GM20000 (cell line): Measurements from ENCODE around the gene COLQ.
"Not testable (repeated sequence)": the region's sequence is repeated elsewhere in the genome, so short reads cannot be mapped to it uniquely, and the experiment has no call there.

Experiments
- DNase-seq: peaks from one replicate; pipeline ENCODE4 v3.0.0; 2012; ENCODE audit warnings: low spot score
- TF ChIP-seq, protein P1 (sequence below): IDR thresholded peaks from 2 replicates; pipeline ENCODE4 v1.5.1; 2012; ENCODE audit warnings: mild to moderate bottlenecking, control low read depth; ENCODE audit errors: extremely low read depth, missing control alignments

The COLQ gene

DNA sequence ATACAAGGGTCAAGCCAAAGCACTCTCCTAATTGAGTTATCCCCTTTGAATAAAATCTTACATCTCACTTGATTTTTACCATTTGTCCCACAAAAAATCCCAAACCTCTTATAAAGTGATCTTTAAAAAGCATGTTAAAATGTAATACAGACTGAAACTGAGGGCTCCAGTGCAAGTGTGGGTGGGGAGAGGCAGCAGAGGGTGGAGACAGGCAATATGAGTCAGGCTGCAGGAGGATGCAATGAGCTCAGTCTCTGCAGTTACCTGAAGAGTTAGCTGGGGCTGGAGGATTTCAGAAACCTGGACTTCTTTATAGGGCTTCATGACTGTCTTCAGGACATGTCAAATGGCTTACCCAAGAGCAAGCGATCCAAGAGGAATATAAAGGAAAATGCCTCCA lies 14.2 kb upstream of the COLQ start:
- peak; percentile 44 for DNase-seq
- TF ChIP-seq, protein P1, sequence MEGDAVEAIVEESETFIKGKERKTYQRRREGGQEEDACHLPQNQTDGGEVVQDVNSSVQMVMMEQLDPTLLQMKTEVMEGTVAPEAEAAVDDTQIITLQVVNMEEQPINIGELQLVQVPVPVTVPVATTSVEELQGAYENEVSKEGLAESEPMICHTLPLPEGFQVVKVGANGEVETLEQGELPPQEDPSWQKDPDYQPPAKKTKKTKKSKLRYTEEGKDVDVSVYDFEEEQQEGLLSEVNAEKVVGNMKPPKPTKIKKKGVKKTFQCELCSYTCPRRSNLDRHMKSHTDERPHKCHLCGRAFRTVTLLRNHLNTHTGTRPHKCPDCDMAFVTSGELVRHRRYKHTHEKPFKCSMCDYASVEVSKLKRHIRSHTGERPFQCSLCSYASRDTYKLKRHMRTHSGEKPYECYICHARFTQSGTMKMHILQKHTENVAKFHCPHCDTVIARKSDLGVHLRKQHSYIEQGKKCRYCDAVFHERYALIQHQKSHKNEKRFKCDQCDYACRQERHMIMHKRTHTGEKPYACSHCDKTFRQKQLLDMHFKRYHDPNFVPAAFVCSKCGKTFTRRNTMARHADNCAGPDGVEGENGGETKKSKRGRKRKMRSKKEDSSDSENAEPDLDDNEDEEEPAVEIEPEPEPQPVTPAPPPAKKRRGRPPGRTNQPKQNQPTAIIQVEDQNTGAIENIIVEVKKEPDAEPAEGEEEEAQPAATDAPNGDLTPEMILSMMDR: no peak

DNA sequence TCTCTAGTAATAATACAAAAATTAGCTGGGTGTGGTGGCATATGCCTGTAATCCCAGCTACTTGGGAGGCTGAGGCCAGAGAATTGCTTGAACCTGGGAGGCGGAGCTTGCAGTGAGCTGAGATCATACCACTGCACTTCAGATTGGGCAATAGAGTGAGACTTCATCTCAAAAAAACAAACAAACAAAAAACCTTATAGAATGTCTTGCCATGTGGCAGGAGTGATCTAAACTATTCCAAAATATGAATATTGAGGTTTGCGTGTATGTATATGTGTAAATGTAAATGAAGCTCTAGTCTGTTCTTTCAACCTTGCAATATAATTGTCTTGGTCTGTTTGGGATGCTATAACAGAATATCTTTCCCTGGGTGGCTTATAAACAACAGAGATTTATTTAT lies 11.1 kb upstream of the COLQ start:
- not testable (repeated sequence) for DNase-seq

DNA sequence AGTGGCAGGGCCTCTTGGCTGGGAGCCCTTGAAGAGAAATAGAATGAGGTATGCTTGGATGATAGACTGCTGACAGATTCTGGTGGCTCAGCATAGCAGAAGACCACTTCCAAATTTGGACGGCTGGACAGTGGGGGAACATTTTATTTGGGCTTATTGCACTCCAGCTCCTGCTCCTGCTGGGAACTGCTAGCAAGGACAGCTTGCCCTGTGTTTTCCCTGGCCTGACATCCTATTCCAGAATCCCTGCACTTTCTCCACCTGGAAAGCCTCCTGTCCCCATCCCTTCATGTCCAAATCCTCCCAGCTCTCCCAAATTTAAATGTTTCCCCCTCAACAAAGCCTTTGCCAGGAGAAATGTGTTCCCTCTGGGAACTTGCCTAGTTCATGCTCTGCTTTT lies 9.8 kb upstream of the COLQ start:
- TF ChIP-seq, protein P1: no peak
- DNase-seq: no peak

DNA sequence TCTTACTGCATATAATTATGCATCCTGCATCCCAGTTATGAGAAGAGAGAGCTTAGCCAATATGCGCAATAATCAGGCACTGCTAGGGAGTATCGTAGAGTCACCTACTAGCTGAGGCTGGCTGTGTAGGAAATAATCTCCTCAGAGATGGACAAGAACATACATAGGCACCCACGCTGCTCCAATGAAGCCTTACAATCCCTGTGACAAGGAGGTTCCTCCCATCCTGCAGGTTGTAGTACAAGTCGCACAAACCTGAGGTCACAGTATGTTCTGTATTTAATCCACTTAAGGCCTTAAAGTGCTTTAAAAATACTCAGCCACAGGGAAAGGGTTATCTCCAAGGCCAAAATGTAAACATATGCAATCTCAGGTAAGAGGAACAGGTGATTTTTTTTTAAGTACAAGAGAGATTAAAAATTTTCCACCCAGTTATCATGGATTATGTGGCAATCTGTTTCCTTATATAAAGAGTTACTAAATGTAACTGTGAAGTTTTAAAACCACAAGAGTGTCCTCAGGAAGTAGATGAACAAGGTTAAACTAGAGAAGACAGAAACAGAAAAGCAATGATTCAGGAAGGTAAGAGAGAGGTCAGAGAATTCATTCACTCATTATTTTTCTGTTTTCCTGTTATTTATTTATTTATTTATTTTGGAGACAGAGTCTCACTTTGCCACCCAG lies 7.5 kb upstream of the COLQ start:
- no peak for DNase-seq
- TF ChIP-seq, protein P1: no peak

DNA sequence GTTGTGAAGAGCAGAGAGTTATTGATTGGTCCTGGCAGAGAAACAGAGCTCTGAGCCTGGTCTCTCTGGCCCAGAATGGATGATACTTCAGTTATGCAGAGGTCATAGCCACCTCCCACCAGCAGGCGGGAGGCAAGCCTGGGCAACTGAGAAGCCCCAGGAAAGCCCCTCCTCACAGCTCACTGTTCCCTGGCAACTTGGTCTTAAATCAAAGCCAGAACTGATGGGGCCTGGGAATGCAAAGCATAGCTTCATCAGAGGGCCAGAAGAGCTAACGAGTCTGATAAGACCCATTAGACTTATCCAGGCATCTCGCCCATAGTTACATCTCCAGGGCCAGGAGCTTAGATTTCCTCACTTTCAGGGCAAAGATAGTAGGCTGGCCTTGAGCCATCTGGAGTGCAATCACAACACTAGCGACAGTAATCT lies 5.5 kb upstream of the COLQ start:
- DNase-seq: peak; percentile 27
- TF ChIP-seq, protein P1: no peak

DNA sequence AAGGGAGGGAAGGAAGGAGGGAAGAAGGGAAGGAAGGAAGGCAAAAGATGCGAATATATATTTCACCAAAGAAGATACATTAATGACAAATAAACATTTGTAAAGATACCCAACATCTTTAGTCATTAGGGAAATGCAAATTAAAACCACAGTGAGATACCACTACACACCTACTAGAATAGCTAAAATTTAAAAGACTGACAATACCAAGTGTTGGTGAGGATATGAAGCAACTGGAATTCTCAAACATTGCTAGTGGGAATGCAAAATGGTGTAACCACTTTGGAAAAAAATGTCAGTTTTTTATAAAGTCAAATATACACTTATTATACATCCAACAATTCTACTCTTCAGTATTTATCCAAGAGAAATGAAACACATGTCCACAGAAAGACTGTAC lies 4.3 kb upstream of the COLQ start:
- no peak for DNase-seq
- TF ChIP-seq, protein P1: no peak

DNA sequence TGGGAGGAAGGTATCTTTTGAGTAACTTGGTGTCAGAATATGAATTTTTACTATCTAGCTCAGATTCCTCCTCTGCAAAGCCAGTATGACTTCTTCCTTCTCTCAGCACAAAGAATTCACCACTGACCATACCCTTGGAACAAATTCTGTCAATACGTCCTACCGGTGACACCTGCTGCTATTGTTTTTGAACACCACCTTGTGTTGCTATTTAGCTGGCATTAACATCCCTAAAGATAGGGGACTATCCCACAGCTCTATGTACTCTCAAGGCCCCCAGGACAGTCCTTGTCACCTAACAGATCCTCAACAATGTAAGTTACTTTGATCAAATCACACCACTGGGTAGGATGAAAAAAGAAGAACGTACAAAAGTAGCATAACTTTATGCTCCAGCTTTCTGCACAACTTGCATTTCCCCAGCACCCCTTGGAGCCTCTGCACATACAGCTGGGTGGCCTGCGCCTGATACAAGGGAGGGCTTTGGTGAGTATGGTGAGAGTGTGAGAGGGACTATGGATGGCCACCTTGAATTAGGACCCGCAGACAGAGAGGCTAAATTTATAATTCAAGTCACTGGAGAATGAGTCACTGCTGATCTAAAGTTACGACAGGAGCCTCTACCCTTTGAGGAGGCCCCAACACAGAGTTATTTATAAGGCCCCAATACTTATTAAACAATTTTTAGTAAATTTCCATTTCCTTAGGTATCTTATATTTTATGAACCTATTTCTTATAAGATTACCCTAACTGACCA lies 2.3 kb upstream of the COLQ start:
- TF ChIP-seq, protein P1: no peak

More for the DNA sequence above, 2.3 kb upstream of the COLQ start:
- DNase-seq: no peak
